SKM-1 (cell line): ENCODE results near the gene PRKCA.
"Not testable (repeated sequence)": the region's sequence is repeated elsewhere in the genome, so short reads cannot be mapped to it uniquely, and the experiment has no call there.

Experiments used
- DNase-seq: peaks from one replicate; lab custom pipeline; 2025; ENCODE audit not compliant: unreplicated experiment; lab: John Stamatoyannopoulos, UW

Gene PRKCA

GRCh38 chr17:66350576-66350975 lies 48.2 kb downstream of the PRKCA start:
- DNase-seq = not testable (repeated sequence)

DNA sequence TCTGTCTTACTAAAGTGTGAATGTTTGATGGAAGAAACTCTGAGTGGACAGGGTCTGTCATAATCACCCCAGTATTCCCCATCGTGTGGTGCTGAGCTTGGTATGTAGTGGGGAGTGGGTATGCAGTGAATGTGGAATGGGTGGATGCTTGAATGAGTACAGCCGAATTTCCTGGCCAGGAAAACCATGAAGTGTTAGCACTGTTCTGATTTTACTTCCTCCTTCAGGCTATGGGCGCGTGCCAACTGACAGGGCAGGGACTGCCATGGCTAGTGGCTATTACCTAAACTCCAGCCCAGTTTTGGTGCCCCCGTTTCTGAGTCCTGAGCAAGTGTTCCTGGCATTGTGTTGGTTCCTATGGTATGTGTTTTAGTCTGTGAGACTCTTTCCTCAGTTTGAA lies 48.6 kb downstream of the PRKCA start:
- no peak for DNase-seq

DNA sequence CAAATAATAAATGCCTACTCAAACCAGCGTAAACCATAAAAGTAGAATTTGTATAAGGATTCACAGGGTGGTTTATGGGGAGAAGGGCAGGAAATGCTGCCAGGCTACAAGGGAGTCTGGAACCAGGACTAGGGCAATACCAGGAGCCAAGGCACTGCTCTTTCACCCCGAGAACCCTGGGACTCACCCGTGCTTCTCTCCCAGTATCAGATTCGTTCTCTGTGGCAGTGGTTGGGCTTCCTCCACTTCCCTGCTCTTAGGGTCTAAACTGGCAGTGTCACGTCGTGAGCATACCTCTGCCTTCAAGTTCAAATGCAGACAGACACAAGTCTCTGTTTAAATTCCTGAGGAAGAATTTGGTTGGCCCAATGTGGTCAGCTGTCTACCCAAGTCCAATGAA lies 49.3 kb downstream of the PRKCA start:
- no peak for DNase-seq

GRCh38 chr17:66353937-66354401 lies 51.6 kb downstream of the PRKCA start:
- no peak for DNase-seq

DNA sequence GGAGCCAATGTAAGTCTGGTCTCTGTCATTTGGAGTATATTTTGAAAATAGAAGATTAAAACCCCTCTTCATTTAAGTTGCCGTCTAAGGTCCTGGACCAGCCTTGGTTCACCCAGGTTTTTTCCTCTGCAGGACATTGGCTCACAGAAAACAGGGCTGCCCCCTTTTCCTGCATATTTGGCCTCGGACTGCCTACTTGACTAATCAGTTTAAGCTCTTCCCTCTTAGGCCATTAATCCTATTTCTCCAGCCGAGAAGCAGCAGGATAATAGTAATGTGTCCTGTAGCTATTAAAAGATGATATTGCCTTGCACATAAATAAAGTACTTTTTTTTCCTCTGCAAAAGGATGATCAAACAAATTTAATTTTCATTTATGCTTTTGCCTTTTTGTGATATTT lies 52.1 kb downstream of the PRKCA start:
- no peak for DNase-seq

DNA sequence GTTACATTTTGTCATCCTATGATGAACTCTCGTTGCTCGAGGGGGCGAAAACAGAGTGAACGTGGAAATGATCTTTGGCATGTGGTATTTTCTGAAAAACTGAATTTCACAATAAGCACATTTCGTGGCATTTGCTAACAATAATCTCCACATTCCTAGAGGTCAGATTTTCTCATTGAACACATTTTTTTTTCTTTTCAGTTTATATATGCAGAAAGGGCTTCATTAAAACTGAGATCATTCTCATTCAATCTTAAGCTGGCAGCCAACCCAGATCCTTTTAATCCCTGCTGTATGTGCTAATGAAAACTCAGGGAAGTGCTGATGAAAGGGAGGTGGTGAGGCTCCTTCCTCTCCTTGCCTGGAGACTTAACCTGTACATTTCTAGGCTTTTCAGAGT lies 52.6 kb downstream of the PRKCA start:
- DNase-seq = no peak

DNA sequence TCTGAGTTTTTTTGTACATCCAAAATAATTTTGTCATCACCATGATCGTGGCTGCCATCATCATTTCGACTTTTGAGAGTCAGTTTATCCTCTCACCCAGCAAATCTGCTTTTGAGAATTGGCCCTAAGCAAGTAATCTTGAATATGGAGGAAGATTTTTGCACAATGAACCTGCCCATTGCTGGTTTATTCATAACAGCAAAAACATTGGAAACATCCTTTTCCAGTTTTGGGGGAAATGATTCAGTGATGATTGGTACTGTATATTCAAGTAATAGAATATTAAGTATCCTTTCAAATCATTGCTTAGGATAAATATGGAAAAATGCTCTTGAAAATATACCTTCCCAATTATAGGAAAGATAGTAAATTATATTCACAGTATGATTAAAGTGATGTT lies 53.1 kb downstream of the PRKCA start:
- no peak for DNase-seq

GRCh38 chr17:66357037-66357436 lies 54.6 kb downstream of the PRKCA start:
- DNase-seq = no peak

- DNase-seq = no peak
These were observed 56.9 kb downstream of the PRKCA start for GRCh38 chr17:66359351-66359750.

DNA sequence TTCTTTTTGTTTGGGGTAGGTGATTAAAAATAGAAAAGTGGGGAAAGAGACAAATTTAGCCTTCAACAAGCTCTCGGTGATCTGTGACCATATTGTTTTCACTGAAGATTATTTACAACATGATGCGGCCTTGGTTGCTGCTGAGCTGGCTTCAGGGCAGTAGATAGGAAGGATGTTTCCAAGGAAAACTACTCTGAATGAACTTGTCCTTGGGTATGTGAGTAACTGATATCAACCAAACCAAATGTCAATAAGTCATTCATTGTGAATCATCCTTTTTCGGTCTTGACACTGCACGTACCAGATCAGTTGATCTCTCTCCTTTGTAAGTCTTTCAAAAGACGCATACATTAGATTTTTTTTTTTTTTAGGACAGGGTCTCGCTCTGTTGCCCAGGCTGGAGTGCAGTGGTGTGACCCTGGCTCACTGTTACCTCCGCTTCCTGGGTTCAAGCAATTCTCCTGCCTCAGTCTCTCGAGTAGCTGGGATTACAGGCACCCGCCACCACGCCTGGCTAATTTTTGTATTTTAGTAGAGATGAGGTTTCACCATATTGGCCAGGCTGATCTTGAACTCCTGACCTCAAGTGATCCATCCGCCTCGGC lies 58.6 kb downstream of the PRKCA start:
- DNase-seq = not testable (repeated sequence)

DNA sequence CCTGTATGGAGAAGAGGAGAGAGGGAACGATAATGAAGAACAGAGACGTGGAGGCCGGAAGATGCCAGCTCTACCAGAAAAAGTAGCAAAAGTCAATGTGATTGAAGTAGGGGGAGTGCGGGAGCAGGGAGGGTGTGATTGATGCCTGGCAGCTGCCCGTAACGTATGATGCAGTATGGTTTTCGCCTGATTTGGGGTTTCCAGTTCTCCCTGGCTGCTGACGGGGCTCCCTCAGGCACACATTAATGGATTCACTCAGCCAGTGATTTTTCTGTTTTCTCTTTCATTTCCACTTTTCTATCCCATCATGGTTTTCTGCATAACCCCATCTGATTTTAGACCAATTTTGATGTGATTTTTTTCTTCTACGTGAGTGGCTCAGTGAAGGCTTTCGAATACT lies 62.1 kb downstream of the PRKCA start:
- no peak for DNase-seq

GRCh38 chr17:66364990-66365490 lies 62.6 kb downstream of the PRKCA start:
- no peak for DNase-seq

DNA sequence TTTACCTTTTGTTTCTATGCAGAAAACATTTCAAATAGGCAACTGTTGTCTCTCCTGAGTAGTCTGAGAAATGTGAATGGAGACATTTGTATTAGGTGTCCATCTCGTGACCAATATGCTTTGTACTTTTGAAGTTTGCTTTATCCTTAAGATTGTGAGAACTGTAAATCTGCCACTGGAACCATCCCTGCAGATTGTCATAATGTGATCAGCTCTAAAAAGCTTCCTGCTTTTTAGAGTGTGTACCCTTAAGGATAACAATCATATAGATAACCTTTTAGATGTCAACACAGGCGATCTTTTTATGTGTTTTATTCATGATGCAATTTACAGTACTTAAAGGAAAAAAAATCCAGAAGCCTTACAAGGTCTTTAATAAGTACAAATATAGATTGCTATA lies 63.5 kb downstream of the PRKCA start:
- no peak for DNase-seq

DNA sequence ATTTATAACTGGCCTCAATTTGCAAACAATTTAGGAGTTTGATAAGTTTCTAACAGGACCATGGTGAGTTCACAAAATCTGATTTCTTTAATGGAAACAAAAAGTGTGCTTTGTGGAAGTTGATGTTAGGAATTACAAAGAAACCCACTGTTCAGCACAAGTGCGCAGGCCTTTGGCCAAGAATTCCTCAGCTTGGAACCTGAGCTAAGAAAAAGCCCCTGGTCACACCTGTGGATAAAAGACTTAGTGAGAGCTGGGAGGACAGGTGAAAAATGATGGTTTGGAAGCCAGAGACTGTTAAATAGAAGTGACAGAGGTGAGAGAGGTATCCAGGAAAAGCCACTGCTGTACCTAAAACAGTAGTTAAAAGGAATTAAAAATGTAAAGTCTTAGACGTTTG lies 64.7 kb downstream of the PRKCA start:
- no peak for DNase-seq

DNA sequence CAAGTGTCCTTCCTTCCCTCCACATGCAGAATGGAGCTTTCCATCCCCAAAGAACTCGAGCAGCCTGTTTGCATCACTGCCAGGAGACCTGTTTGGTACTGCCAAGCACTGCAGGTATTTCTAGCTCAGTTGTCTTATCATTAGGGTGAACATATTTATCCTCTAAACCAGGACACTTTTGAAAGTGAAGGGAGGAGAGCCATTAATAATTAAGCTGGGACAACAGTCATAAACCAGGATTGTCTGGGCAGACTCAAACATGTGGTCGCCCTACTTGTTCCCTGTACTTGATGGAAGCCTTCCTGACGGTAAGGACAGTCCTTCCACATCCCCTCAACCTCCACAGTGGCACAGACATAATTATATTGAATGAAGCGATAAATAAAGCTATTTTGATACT lies 67.4 kb downstream of the PRKCA start:
- DNase-seq = no peak

- DNase-seq = no peak
These were observed 69.1 kb downstream of the PRKCA start for GRCh38 chr17:66371561-66371960.

- no peak for DNase-seq
These were observed 69.8 kb downstream of the PRKCA start for GRCh38 chr17:66372182-66372581.

GRCh38 chr17:66373079-66373478 lies 70.7 kb downstream of the PRKCA start:
- DNase-seq = no peak

GRCh38 chr17:66373944-66374817 lies 71.8 kb downstream of the PRKCA start:
- DNase-seq = no peak

DNA sequence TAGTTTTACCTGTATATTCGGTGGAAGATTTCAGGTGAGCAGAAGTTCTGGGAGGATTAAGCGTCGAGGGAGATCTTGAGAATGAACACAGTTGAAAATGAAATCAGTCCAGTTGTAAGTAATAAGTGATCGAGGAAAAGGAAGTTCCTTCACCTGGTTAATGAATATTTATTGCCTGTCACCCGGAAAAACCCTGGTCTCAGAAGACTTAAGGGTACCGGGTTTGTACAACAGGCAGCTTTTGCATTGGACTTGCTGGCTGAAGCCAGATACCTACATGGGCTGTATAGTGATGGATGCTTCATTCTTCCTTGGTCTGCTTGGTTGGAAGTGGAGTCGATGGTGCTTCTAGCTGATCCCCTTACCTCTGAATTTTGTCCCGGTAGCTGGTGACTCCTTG lies 72.7 kb downstream of the PRKCA start:
- DNase-seq = no peak

DNA sequence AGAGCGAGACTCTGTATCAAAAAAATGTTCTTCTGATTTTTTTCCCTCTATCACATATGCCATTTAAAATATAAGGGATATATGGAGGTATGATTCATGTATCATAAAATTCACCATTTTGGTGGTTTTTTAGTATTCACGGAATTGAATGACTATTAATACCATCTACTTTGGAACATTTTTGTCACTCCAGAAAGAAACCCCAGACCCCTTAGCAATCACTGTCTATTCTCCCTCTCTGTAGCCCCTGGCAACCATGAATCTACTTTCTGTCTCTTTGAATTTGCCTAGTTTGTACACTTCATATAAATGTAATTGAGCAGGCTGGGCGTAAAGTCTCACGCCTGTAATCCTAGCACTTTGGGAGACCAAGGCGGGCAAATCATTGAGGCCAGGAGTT lies 75.9 kb downstream of the PRKCA start:
- no peak for DNase-seq

DNA sequence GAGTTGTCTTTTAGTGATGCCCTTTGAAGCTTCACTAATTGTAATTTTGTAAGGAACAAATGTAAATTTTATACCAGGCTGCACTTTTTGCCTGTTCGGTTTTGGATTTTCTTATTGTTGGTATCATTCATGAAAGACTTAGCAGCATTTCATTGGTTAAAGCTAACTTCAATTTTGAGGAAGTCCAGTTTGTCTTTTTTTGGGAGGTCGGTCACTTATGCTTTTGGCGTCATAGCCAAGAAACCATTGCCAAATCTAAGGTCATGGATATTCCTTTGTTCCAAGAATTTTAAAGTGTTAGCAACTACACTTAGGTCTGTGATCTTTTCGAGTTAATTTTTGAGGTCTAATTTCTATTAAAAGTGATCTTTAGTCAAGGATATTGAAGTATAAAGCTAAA lies 77.1 kb downstream of the PRKCA start:
- DNase-seq = no peak
